NCI-H82 treated with DMSO at 0.1 percent for 48 hours (cell line): ENCODE measurements around the gene EAPP.
"Not testable (repeated sequence)": the region's sequence is repeated elsewhere in the genome, so short reads cannot be mapped to it uniquely, and the experiment has no call there.

Source experiments
- DNase-seq: peaks from one replicate; lab custom pipeline; 2025; ENCODE audit not compliant: unreplicated experiment; lab: John Stamatoyannopoulos, UW

Gene EAPP

GRCh38 chr14:34538871-34539406 lies 562 bp downstream of the EAPP start:
- DNase-seq = no peak

GRCh38 chr14:34538096-34538495 lies 1.4 kb downstream of the EAPP start:
- not testable (repeated sequence) for DNase-seq

DNA sequence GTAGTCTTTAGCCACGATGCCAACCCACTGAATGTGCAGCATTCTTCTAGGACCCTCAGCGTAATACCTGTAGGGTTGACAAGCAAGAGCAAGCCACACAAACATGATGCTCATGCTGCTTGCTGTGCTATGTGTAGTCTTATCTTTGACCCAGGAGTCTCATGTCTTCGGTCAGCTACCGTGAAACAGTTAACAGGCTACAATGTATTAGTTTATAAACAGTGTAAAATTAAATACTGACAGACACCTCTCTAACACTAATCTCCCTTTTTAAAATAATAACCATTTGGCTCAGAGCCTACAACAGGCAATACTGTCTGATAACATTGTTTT lies 1.9 kb downstream of the EAPP start:
- DNase-seq = no peak

- DNase-seq = no peak
Observed at GRCh38 chr14:34536951-34537676, 2.4 kb downstream of the EAPP start.

DNA sequence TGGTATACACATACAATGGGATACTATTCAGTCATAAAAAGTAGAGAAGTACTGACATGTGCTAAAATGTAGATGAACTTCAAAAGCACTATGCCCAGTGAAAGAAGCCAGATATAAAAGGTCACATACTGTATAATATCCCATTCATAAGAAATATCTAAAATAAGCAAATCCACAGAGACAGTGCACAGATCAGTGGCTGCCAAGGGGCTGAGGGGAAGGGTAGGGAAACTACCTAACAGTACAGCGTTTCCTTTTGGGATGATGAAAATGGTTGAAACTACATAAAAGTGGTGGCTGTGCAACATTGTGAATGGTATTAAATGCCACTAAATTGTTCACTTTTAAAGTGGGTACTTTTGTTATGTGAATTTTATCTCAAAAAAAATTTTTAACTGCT lies 11.9 kb downstream of the EAPP start:
- DNase-seq = no peak

GRCh38 chr14:34524216-34524615 lies 15.3 kb downstream of the EAPP start:
- not testable (repeated sequence) for DNase-seq

- no peak for DNase-seq
Observed at GRCh38 chr14:34522496-34522895, 17.0 kb downstream of the EAPP start.

- not testable (repeated sequence) for DNase-seq
Observed at GRCh38 chr14:34521071-34521470, 18.4 kb downstream of the EAPP start.

- DNase-seq = not testable (repeated sequence)
Observed at GRCh38 chr14:34520304-34520970, 19.1 kb downstream of the EAPP start.

DNA sequence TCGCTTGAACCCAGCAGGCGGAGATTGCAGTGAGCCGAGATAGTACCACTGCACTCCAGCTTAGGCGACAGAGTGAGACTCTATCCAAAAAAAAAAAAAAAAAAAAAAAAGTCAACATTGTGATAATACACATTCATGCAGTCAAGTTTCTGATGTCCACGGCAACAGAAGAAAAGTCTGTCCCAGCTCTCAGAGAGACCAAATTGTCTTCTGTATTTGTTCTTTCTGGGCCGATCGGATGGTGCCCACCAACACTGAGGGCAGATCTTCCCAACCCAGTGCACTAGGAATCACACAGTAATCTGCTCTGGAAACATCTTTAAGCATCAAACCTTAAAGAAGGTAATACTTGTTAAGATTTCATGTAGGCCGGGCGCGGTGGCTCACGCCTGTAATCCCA lies 31.6 kb downstream of the EAPP start:
- DNase-seq = no peak

DNA sequence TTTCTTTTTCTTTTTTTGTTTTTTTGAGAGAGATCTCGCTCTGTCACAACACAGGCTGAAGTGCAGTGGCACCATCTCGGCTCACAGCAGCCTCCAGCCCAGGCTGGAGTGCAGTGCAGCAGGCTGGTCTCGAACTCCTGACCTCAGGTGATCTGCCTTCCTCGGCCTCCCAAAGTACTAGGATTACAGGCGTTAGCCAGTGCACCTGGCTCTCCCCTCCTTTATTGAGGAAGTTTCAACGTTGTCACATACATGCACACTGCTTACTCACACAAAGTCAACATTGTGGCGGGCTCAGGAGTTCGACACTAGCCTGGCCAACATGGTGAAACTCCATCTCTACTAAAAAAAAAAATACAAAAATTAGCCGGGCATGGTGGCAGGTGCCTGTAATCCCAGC lies 32.0 kb downstream of the EAPP start:
- DNase-seq = no peak

DNA sequence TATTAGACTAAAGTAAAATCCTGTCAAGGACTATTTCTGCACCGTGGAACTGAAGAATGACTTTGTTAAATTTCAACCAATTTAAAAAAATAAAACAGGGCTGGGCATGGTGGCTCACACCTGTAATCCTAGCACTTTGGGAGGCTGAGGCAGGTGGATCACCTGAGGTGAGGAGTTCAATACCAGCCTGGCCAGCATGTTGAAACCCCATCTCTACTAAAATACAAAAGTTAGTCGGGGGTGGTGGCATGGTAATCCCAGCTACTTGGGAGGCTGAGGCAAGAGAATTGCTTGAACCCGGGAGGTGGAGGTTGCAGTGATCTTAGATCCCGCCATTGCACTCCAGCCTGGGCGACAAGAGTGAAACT lies 34.4 kb downstream of the EAPP start:
- DNase-seq = not testable (repeated sequence)

DNA sequence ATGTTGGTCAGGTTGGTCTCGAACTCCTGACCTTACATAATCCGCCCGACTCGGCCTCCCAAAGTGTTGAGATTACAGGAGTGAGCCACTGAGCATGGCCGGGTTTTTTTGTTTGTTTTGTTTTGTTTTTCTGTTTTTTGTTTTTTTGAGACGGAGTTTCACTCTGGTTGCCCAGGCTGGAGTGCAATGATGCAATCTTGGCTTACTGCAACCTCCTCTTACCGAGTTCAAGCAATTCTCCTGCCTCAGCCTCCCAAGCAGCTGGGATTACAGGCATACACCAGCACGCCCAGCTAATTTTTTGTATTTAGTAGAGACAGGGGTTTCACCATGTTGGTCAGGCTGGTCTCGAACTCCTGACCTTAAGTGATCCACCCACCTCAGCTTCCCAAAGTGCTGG lies 35.5 kb downstream of the EAPP start:
- DNase-seq = not testable (repeated sequence)

DNA sequence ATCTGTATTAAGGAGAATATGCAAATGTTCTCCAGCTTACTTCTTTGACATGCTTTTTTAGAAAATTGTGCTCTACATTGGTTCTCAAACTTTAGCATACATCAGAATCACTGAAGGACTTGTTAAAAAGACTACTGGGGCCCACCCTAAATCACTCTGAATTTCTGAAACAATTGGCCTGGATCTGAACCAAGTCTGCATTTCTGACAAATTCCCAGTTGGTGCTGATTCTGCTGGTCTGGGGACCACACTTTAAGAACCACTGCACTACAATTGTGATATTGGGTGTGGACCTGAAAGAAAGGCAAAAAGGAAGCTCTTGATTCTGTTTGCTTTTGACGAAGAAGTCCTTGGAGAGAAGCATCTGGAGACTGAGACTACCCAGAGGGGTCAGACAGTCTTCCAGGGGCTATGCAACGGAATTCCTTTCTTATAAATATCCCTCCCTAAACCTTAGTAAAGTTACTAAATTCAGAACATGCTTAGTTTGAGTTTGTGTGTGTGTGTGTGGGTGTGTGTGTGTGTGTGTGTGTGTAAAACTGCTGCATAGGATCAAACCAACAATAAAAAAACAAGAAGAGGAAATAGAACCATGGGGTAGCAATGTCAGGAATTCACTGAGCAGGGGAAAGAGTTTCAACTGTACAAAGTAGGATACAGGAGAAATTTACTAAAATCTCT lies 36.8 kb downstream of the EAPP start:
- DNase-seq = no peak

GRCh38 chr14:34502001-34502400 lies 37.5 kb downstream of the EAPP start:
- no peak for DNase-seq

DNA sequence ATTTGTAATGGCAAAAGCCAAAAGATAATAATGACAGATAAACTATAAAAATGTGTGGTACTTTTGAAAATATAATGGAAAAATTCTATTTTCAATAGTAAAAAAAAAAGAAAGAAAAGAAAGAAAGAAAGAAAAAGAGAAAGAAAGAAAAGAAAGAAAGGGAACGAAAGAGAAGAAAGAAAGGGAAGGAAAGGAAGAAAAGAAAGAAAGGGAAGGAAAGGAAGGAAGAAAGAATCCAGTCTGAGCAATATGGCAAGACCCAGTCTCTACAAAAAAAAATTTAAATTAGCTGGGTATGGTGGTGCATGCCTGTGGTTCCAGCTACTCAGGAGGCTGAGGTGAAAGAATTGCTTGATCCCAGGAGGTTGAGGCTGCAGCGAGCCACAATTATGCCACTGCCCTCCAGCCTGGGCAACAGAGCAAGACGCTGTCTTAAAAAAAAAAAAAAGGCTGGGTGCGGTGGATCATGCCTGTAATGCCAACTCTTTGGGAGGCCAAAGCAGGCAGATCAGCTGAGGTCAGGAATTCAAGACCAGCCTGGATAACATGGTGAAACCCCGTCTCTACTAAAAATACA lies 38.4 kb downstream of the EAPP start:
- no peak for DNase-seq

DNA sequence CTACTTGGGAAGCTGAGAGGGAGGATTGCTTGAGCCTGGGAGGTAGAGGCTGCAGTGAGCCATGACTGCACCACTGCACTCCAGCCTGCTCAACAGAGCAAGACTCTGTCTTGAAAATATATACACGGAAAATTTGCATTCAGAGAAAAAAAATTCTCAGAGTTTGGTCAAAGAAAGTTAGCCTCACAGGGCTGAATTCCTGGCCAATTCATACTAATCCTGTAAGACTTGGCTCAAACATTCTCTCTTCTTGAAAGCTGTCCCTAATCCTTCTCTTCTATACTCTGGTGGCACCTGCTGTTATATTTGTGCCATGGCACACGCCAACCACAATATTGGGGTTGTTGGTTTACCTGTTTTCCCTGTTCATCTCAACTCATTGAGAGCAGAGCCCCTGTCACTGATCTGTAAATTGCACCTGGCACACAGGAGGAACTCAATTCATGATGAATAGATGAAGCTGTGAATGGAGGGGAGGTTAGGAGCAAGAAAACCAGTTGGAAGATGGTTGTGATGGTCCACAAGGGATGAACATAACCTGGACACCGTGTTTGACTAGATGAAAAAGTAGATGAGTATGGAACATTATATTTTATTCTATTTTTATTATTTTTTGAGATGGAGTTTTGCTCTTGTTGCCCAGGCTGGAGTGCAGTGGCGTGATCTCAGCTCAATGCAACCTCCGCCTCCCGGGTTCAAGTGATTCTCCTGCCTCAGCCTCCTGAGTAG lies 40.7 kb downstream of the EAPP start:
- peak; percentile 37 for DNase-seq

- no peak for DNase-seq
Observed at GRCh38 chr14:34496679-34497513, 42.6 kb downstream of the EAPP start.

- no peak for DNase-seq
Observed at GRCh38 chr14:34496007-34496678, 43.4 kb downstream of the EAPP start.

DNA sequence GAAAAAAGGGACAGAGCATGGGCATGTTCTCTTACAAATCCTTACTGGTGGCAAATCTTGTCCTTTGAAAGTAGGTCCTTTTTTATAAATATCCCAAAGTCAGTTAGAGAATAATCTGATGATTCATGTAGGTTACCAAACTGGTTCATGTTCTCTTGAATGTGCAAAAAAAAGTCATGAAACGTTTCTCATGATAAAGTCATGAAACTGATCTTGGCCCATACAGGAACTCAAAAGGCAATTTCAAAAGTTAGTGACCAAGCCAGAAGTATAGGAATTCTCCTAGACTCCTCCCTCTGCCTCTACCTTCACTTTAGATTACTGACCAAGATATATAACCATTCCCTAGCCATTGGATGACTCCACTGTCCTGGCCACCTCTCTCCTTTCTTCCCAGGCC lies 50.2 kb downstream of the EAPP start:
- no peak for DNase-seq
